ENCODE measurements around the gene MBOAT2. TPM values are rescaled to one million over a fixed set of nuclear protein-coding genes. Genes with fewer than 3 reads are reported as not detected.

The MBOAT2 gene
- total RNA-seq, 2 experiments from 2014 or later: 2.7 to 3.5 TPM

DNA sequence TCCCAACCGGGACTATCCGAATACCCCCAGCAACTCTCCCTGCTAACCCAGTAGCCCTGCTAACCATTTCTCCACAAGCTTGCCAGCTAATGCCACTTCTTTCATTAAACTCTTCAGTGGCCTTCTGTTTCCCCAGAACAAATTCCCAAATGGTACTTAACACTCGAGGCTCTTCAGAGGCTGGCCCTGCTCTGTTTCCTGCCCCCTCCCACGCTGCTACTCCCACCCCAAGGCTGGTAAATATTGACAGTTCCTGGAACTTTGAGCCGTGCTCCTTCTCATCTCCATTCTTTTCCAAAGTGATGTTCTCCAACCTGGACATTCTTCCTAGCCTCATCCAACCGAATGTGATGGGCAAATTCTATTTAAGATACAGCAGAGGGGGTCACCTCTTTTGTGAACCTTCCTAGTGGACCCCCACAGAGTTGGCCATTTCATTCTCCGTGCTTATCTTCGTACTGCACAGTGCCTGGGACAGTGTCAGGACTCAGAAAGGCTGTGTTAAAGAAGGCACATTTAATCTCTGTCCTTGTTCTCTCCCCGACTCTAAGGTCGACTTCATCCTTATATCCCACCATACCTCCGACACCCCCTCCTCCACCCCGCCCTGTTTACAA, 162.9 kb downstream of the MBOAT2 start:
- ChIA-PET CTCF (no interaction called here), POLR2A (no interaction called here)

DNA sequence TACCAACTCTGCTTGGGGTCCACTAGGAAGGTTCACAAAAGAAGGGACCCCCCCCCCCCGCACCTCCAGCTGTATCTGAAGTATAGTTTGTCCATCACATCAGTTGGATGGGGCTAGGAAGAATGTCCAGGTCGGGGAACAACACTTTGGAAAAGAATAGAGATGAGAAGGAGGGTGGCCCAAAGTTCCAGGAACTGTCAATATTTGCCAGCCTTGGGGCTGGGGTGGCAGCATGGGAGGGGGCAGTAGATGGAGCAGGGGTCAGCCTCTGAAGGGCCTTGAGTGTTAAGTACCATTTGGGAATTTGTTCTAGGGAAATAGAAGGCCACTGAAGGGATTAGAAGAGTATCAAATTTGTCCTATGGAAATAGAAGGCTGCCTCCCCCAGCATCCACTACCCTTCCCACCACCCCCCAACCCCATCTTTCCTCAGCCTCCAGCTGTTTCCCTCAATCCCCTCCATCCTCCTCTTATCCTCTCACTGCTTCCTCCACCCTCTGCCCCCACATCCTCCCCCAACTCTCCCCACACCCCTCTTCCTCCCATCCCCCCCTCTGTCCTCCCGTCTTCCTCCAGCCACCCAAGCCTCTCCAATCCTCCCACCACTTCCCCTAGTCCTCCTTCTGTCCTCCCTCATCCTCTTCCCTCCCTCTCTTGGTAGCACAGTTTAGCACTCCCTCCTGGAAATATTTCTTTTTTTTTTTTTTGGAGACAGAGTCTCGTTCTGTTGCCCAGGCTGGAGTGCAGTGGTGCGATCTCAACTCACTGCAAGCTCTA, 164.1 kb downstream of the MBOAT2 start:
- POLR2A ChIA-PET: interaction anchor here (0.6 kb wide), 1 partner anchor 76 kb away, joined by 3 read pairs; no protein-coding TSS in a partner anchor
- CTCF ChIA-PET: interaction anchor here (0.6 kb wide), 1 partner anchor 676 kb away, joined by 3 read pairs; no protein-coding TSS in a partner anchor

DNA sequence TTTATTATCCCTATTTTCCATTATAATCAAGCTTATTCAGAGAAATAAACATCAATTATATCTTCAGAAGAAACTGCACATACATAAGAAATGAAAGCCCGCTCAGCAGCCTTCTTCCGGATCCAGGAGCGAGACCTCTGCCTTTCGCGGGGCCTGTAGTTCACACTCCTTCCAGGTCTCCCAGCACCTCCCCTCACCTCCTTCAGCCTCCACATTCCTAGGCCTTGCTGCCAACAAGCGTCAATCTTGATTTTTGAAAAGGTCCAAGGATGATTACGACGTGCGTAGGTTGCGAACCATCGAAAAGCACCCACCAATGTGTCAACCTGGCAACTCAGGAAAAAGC, 165.7 kb downstream of the MBOAT2 start:
- POLR2A ChIA-PET: interaction anchor here (0.5 to 0.7 kb wide), 4 partner anchors 16 to 1820 kb away, joined by 3 to 9 read pairs (median 6); no protein-coding TSS in a partner anchor

DNA sequence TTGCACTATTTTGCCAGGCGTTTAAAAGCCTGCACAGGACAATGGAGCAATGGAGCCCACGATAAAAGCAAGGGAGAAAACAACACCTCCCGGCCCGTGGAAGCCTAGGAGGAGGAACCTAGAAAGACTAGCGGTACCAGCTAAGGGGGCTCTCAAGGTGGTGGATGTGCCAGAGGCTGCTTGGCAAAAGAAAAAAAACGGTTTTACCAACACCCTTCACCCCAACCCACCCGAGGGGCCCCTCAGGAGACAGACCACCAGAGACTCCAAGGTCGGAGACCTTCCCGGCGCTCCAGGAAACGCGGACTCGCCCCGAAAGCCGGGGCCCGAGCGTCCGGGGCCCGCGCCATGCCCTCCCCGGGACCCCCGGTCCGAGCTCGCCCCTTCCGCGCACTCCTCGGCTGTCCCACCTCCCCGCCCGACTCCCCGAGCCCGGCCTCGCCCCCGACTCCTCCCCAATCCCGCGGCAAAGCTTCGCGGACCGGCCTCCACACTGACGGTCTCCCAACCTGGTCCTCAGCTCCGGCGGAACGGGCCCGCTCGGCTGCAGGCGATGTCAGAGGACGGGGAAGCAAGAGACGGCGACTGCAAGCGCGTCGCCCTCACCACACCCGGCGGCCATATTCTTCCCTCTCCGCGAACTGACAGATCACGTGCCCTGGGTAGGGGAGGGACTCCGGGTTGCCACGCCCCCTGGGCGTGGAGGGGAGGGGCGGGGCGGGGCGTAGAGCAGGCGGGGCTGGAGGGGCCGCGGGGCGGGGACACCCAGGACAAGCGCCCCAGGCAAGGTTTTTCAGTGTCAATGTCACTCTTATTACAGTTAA, 166.3 kb downstream of the MBOAT2 start, which contains the start of gene KIDINS220:
Gene KIDINS220, minus strand, starts transcription at position 643 of the 824 bp plus-strand sequence. CDS start 10,520 bp downstream, outside the sequence.
- POLR2A ChIA-PET: interaction anchor here (0.7 kb wide), 3 partner anchors 22 to 1819 kb away, joined by 4 to 9 read pairs (median 8); no protein-coding TSS in a partner anchor
- CTCF ChIA-PET: interaction anchor here (0.7 kb wide), 1 partner anchor 253 kb away, joined by 3 read pairs; no protein-coding TSS in a partner anchor

More for the DNA sequence above, 165.7 kb downstream of the MBOAT2 start:
- CTCF ChIA-PET: interaction anchor here (0.7 kb wide), 1 partner anchor 252 kb away, joined by 3 read pairs; no protein-coding TSS in a partner anchor

DNA sequence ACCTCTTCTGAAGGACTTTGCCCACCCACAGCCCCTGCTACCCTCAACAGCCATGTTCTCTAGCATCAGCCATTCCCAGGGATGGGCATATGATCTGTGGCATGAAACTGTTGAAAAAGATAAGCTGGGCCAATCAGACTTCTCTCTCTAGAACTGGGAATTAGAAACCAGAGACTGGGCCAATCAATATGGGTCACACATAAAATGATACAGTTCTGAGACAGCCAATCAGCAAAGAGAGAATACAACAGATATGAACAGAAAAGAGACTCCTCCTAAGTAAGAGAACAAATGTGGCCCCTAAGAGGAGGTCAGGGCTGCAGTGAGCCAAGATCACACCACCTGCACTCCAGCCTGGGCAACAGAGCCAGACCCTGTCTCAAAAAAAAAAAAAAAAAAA, 168.2 kb downstream of the MBOAT2 start:
- ChIA-PET CTCF (no interaction called here), POLR2A (no interaction called here)

DNA sequence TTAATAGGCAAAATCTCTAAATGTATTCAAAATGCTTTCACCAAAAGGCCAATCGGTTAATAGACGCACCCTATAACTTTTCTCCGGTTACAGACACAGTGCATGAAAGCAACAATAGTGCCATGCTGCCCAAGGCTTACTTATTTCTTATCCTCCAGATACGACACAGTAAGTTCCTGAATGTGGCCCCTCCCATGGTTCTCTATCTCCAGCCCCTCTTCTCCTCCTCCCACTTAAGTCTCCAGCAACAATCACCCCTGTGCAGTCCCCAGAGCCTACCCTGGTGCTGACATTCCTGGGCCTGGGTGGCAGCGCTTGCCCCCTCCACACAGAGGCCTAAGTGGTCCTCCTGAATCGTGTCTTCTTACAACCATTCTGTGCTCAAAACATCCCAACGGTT, 169.6 kb downstream of the MBOAT2 start:
- POLR2A ChIA-PET: no interaction called here
- CTCF ChIA-PET: no interaction called here

DNA sequence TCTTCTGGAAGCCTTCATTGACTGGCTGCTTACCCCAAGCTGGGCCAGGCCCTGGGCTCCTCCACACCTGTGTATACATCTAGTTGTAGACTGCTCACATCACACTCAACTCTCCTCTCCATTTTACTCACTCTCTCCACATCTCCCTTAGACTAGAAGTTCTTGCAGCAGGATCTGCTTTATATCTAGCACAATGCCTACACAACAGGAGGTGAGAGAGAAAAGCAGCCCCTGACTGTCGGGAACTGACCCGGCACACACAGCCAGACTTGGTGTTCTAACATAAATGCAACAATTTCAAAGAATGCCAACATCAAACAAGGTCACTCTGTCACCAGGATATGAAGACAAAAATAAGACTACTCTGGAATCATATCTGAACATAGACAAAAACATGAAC, 172.0 kb downstream of the MBOAT2 start:
- CTCF ChIA-PET: no interaction called here

DNA sequence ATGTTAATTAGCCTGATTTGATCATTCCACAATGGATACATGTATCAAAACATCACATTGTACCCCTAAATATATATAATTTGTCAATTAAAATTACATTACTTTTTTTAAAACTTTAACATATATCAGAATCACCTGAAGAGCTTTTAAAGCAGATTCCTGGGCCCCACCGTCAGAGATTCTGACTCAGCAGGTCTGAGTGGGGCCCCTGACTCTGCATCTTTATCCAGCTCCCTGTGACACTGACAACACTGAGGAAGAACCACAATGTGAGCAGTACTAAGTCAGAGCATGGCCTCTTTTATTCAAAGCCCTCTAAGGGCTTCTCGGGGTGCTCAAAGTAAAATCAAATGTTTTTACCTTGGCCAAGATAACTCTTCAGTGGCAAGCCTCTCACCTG, 175.8 kb downstream of the MBOAT2 start:
- ChIA-PET CTCF (no interaction called here), POLR2A (no interaction called here)

More for the DNA sequence above, 172.0 kb downstream of the MBOAT2 start:
- POLR2A ChIA-PET: no interaction called here

DNA sequence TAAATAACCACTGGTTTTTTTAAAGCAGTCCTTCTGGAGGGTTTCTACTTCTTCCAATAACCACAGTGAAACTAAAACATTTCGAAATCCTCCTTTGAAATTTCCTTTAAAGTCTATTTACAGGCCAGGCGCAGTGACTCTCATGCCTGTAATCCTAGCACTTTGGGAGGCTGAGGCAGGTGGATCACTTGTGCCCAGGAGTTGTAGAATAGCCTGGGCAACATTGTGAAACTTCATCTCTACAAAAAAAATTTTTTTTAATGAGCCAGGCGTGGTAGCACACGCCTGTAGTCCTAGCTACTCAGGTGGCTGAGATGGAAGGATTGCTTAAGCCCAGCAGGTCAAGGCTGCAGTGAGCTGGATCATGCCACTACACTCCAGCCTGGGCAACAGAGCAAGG, 181.3 kb downstream of the MBOAT2 start:
- CTCF ChIA-PET: no interaction called here
- POLR2A ChIA-PET: interaction anchor here (0.8 kb wide), 1 partner anchor 16 kb away, joined by 3 read pairs; no protein-coding TSS in a partner anchor

DNA sequence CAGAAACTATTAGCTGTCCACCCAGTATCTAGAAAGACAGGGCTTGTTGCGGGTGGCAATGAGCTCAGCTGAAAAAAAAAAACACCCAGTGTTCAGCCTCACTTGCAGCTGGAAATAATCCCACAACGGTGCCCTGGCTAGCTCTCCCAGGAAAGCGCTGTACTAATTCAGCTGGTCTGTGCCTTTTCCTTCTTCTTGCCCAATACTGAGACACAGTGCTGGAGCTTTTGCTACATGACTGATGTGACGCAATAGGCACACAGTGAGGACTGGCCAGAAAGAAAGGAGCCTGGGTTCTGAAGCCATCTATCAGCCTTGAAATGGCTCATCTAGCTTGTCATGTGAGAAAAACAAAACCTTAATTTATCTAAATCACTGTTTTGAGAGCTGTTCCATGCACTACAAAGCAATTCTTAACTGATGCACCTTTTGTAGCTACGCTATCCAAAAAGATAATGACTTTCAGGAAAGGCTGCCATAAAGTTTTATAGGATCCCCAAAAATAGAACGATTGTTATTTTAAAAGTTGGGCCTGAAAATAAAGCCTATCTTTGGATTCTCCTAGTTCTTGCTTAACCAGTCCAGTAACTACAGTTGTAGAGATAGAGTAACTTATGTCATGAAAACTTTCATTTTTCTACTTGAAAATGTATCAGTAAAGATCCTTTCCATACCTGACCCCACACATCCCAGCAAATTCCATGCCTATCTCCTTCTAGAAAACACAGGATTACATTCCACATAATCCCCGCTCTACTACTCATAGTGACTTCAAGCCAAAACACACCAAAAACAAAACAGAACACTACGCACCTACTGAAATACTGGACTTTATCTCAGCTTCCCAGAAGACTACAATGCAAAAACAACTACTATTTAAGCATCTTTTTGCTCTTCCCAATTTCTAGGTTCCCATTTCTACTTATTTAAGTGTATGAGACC, 181.9 kb downstream of the MBOAT2 start:
- ChIA-PET POLR2A (interaction anchor here (0.8 kb wide), 1 partner anchor 16 kb away, joined by 3 read pairs; no protein-coding TSS in a partner anchor), CTCF (no interaction called here)

DNA sequence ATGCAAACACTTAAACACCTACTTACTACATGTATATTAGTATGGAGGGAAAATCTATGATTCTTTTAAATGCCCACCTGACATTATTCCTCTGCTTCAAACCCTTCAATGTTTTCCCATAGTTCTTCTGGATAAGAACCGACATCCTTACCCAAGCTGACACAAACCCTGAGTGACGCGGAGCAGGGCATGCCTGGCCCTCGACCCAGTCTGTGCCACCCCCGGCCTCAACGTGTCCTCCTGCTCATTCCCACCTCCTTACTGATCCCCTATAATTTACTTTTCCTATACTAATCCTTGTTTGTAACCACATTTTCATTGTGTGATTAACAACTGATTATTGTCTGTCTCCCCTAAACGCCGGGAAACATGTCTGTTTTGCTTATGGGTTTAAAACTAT, 183.5 kb downstream of the MBOAT2 start:
- ChIA-PET POLR2A (no interaction called here), CTCF (no interaction called here)

DNA sequence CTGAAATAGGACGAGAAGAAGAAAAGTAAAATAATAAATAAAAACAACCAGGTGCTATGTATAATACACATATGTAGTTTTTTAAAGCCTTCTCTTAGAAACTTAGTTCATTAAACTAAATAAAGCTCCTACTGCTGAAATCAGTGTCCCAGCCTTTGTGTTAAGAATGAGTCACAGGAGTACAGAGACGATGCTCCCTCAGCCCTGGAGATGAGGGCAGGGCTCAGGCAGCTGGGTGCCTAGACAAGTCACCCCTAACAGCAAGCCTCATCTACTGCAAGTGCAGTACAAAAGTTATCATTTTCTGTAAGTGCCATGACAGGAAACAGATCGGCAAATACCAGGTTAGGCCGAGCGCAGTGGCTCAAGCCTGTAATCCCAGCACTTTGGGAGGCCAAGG, 184.3 kb downstream of the MBOAT2 start:
- ChIA-PET CTCF (no interaction called here), POLR2A (no interaction called here)

DNA sequence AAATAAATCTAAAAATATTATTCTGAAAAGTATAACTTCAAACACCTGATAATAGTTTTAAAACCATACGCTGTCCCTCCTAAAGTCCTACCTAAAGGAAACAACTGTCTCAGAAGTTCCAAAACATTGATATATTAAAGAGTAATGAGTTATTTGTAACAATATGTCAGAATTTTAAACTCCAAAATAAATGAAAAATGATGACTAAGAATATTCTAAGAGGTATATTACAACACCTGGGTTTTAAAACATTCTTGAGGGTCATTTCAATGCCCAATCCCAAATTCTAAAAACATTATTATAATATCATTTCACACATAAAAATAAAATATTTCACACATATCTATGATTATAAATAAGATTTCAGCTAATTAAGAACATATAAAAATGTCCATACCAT, 186.3 kb downstream of the MBOAT2 start:
- ChIA-PET CTCF (no interaction called here), POLR2A (no interaction called here)

DNA sequence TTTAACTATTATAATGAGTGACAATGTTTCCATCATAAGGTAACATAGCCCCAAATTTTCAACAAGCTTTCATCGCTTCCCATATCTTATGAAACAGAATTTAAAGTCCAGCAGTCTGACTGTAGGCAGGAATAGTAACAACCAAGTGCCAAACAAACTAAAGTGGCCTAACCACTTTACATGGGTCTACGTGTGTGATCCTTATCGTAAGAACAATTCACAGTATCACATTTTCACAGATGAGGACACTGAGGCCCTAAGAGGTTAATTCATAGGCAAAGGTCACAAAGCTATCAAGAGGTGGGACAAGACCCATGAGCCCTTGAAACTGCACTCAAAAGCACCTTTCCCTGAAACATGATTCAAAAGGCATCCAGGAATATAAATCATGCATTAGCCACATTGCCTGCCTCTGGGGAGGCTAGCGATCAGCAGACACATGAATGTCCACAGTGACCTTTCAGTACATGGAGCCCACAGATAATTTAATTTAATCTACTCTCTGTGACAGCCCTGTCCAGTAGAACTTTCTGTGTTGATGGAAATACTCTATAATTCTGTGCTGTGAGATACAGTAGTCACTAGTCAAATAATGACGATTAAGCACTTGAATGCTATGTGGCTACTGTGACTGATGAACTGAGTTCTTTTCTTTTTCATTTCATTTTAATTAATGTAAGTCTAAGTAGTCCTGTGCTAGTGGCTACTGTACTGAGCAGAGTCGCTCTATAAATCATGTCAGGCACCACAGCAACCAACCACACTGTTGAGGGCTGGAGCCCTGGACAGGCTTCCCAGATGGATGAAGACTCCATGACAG, 196.4 kb downstream of the MBOAT2 start:
- ChIA-PET CTCF (interaction anchor here (0.6 kb wide), 1 partner anchor 18 kb away, joined by 3 read pairs; no protein-coding TSS in a partner anchor), POLR2A (no interaction called here)

DNA sequence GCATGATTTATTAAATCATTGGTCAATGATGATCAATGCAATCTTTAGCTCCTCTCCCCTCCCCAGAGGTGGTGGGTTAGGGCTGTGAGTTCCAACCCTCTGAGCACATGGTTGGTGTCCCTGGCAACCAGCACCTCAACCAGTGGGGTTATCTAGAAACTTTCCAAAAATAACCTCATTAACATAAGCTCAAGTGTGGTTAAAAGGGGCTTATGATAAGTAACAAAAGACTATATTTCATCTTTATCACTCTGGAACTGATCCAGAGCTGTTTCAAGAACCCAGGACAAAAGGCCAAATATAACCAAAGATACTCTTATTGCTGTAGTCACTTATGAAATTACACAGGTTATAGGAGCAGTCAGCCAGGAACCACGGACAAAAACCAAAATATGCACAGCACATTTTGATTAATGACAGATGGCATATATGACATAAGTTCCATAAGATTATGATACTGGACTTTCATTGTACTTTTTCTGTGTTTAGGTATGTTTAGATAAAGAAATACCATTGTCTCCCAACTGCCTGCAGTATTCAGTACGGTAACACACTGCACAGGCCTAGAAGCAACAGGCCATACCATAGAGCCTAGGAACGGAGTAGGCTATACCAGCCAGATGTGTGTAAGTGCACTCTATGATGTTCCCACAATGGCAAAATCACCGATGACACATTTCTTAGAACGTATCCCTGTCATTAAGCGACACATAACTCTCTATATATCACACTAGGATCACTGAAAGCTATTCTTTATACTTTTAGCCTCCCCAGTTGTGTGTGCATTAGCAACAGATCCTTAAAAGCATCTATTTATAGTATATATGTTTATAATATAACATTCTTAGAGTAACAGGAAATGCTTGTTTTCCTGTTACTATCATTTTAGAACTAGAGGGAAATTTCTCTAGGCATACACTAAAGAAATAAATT, 197.9 kb downstream of the MBOAT2 start:
- POLR2A ChIA-PET: no interaction called here
- CTCF ChIA-PET: no interaction called here

DNA sequence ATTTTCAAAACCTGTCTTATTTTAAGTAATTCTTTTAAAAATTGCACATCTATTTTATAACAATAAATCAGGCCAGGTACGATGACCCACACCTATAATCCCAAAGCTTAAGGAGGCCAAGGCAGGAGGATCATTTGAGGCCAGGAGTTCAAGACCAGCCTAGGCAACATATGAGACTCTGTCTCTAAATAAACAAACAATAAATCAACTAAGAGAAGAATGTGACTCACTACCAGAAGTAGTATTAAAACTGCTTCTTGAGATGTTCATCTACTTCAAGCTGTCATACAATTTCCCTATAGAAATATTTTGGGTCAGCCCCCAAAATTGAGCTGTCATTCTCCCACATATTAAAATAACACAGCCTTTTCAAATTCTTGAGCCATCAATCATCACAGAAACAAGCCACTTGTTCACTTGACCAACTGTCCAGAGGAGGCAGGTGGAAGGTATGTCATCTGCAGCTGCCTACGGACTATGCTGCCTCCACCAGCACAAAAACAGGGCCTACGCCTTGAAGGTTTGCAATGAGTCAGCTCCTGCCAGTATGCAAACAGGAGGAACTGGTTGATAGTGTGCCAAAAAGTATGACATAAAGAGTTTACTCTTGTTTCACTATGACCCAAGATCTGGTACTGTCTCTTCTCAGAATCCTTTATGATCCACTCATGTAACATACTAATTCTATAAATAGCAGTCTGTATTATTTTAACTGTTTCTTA, 199.7 kb downstream of the MBOAT2 start:
- POLR2A ChIA-PET: no interaction called here

More for the DNA sequence above, 199.7 kb downstream of the MBOAT2 start:
- CTCF ChIA-PET: interaction anchor here (0.9 to 1.2 kb wide), 2 partner anchors 10 to 122 kb away, joined by 3 read pairs; partner anchors contain the start of gene ID2
